ENCODE data around the gene GCNT4.
A peak's percentile ranks its signal among the peaks of the same experiment; 100 is the strongest.
"Not testable (repeated sequence)": the region's sequence is repeated elsewhere in the genome, so short reads cannot be mapped to it uniquely, and the experiment has no call there.

Gene GCNT4

GRCh38 chr5:75052192-75053053, at the start of gene GCNT4:
TSS of gene GCNT4 (minus strand) at chr5:75052558. CDS start at chr5:75030037, 22,521 bp downstream.
- no peaks in the 10 kb centered on the region for H3K9me3 Mint-ChIP-seq
- H3K36me3 Mint-ChIP-seq (ENCODE audit: low read depth): no peaks in the 10 kb centered on the region
- H3K4me3 Mint-ChIP-seq: peak within 1 kb of the TSS; percentile 88
- H3K4me1 Mint-ChIP-seq (ENCODE audit: low read depth): peaks cover 86% of the 10 kb centered on the region
- peak; percentile 74 for DNase-seq
- H3K27ac Mint-ChIP-seq: peak within 1 kb of the TSS; percentile 88
- peaks cover 14% of the 10 kb centered on the region for H3K27me3 Mint-ChIP-seq

GRCh38 chr5:75095956-75096355, 43.6 kb upstream of the GCNT4 start:
- not testable (repeated sequence) for H3K27me3 Mint-ChIP-seq; H3K4me3 Mint-ChIP-seq; H3K9me3 Mint-ChIP-seq; DNase-seq; H3K36me3 Mint-ChIP-seq (ENCODE audit: low read depth)
- Mint-ChIP-seq H3K4me1 (ENCODE audit: low read depth) (peaks cover 19% of the 10 kb centered on the region), H3K27ac (peak overlapping the region; percentile 65)

- Mint-ChIP-seq H3K4me3 (no peak overlapping the region), H3K9me3 (no peaks in the 10 kb centered on the region), H3K4me1 (ENCODE audit: low read depth) (peaks cover 48% of the 10 kb centered on the region), H3K36me3 (ENCODE audit: low read depth) (no peaks in the 10 kb centered on the region), H3K27me3 (no peaks in the 10 kb centered on the region), H3K27ac (no peak overlapping the region)
- DNase-seq: no peak
Measured at GRCh38 chr5:75091597-75091996, 39.2 kb upstream of the GCNT4 start.

GRCh38 chr5:75089662-75090061, 37.3 kb upstream of the GCNT4 start:
- Mint-ChIP-seq H3K9me3 (no peaks in the 10 kb centered on the region), H3K36me3 (ENCODE audit: low read depth) (no peaks in the 10 kb centered on the region), H3K4me3 (no peak overlapping the region), H3K4me1 (ENCODE audit: low read depth) (peaks cover 33% of the 10 kb centered on the region), H3K27me3 (no peaks in the 10 kb centered on the region), H3K27ac (no peak overlapping the region)
- DNase-seq: no peak

- DNase-seq: no peak
- peak overlapping the region; percentile 57 for H3K27ac Mint-ChIP-seq
- H3K9me3 Mint-ChIP-seq: no peaks in the 10 kb centered on the region
- H3K4me1 Mint-ChIP-seq (ENCODE audit: low read depth): peaks cover 29% of the 10 kb centered on the region
- no peaks in the 10 kb centered on the region for H3K36me3 Mint-ChIP-seq (ENCODE audit: low read depth)
- no peak overlapping the region for H3K4me3 Mint-ChIP-seq
- H3K27me3 Mint-ChIP-seq: no peaks in the 10 kb centered on the region
Measured at GRCh38 chr5:75089137-75089536, 36.8 kb upstream of the GCNT4 start.

- no peaks in the 10 kb centered on the region for H3K36me3 Mint-ChIP-seq (ENCODE audit: low read depth)
- no peak for DNase-seq
- H3K4me3 Mint-ChIP-seq: no peak overlapping the region
- H3K27ac Mint-ChIP-seq: no peak overlapping the region
- H3K4me1 Mint-ChIP-seq (ENCODE audit: low read depth): peaks cover 29% of the 10 kb centered on the region
- no peaks in the 10 kb centered on the region for H3K27me3 Mint-ChIP-seq
- no peaks in the 10 kb centered on the region for H3K9me3 Mint-ChIP-seq
Measured at GRCh38 chr5:75088648-75089047, 36.3 kb upstream of the GCNT4 start.

GRCh38 chr5:75081510-75081909, 29.2 kb upstream of the GCNT4 start:
- H3K36me3 Mint-ChIP-seq (ENCODE audit: low read depth): no peaks in the 10 kb centered on the region
- H3K9me3 Mint-ChIP-seq: no peaks in the 10 kb centered on the region
- no peak overlapping the region for H3K27ac Mint-ChIP-seq
- no peaks in the 10 kb centered on the region for H3K27me3 Mint-ChIP-seq
- DNase-seq: no peak
- peaks cover 9% of the 10 kb centered on the region for H3K4me1 Mint-ChIP-seq (ENCODE audit: low read depth)
- H3K4me3 Mint-ChIP-seq: no peak overlapping the region

GRCh38 chr5:75079346-75079745, 27.0 kb upstream of the GCNT4 start:
- DNase-seq; H3K9me3 Mint-ChIP-seq; H3K27me3 Mint-ChIP-seq; H3K27ac Mint-ChIP-seq; H3K4me3 Mint-ChIP-seq; H3K36me3 Mint-ChIP-seq (ENCODE audit: low read depth): not testable (repeated sequence)
- H3K4me1 Mint-ChIP-seq (ENCODE audit: low read depth): peaks cover 20% of the 10 kb centered on the region

- Mint-ChIP-seq H3K27me3 (no peaks in the 10 kb centered on the region), H3K4me3 (no peak overlapping the region), H3K36me3 (ENCODE audit: low read depth) (no peaks in the 10 kb centered on the region), H3K27ac (no peak overlapping the region), H3K9me3 (no peaks in the 10 kb centered on the region), H3K4me1 (ENCODE audit: low read depth) (peaks cover 20% of the 10 kb centered on the region)
- DNase-seq: no peak
Measured at GRCh38 chr5:75078027-75078426, 25.7 kb upstream of the GCNT4 start.

GRCh38 chr5:75072061-75072460, 19.7 kb upstream of the GCNT4 start:
- Mint-ChIP-seq H3K4me1 (ENCODE audit: low read depth) (peaks cover 12% of the 10 kb centered on the region), H3K27me3 (no peaks in the 10 kb centered on the region), H3K4me3 (no peak overlapping the region), H3K27ac (no peak overlapping the region), H3K36me3 (ENCODE audit: low read depth) (no peaks in the 10 kb centered on the region), H3K9me3 (no peaks in the 10 kb centered on the region)
- no peak for DNase-seq

- Mint-ChIP-seq H3K36me3 (ENCODE audit: low read depth) (no peaks in the 10 kb centered on the region), H3K4me1 (ENCODE audit: low read depth) (peaks cover 13% of the 10 kb centered on the region), H3K4me3 (no peak overlapping the region), H3K27me3 (no peaks in the 10 kb centered on the region), H3K27ac (no peak overlapping the region), H3K9me3 (no peaks in the 10 kb centered on the region)
- no peak for DNase-seq
Measured at GRCh38 chr5:75071100-75071499, 18.7 kb upstream of the GCNT4 start.

GRCh38 chr5:75067434-75067833, 15.1 kb upstream of the GCNT4 start:
- Mint-ChIP-seq H3K9me3 (peaks cover under 1% of the 10 kb centered on the region), H3K27me3 (no peaks in the 10 kb centered on the region), H3K36me3 (ENCODE audit: low read depth) (no peaks in the 10 kb centered on the region), H3K4me3 (no peak overlapping the region), H3K27ac (no peak overlapping the region), H3K4me1 (ENCODE audit: low read depth) (peaks cover 24% of the 10 kb centered on the region)
- no peak for DNase-seq

- Mint-ChIP-seq H3K36me3 (ENCODE audit: low read depth) (no peaks in the 10 kb centered on the region), H3K27me3 (no peaks in the 10 kb centered on the region), H3K4me3 (no peak overlapping the region), H3K27ac (peak overlapping the region; percentile 9), H3K4me1 (ENCODE audit: low read depth) (peaks cover 66% of the 10 kb centered on the region), H3K9me3 (peaks cover 5% of the 10 kb centered on the region)
- no peak for DNase-seq
Measured at GRCh38 chr5:75062925-75063531, 10.7 kb upstream of the GCNT4 start.

GRCh38 chr5:75059912-75060545, 7.7 kb upstream of the GCNT4 start:
- Mint-ChIP-seq H3K9me3 (peaks cover 5% of the 10 kb centered on the region), H3K4me3 (peak overlapping the region; percentile 14), H3K36me3 (ENCODE audit: low read depth) (no peaks in the 10 kb centered on the region), H3K27ac (peak overlapping the region; percentile 85), H3K27me3 (peaks cover 2% of the 10 kb centered on the region), H3K4me1 (ENCODE audit: low read depth) (peaks cover 82% of the 10 kb centered on the region)
- DNase-seq: no peak

All from activated T-cell treated with anti-CD3 and anti-CD28 coated beads, Interleukin-2, amount 50 U/mL, for 24 hours (primary cell).